Fibroblast of peridontal ligament (primary cell): ENCODE results near the gene ATP2A2.
A peak's percentile ranks its signal among the peaks of the same experiment; 100 is the strongest.
"Not testable (repeated sequence)": the region's sequence is repeated elsewhere in the genome, so short reads cannot be mapped to it uniquely, and the experiment has no call there.

Experiments used
- DNase-seq: peaks from one replicate; pipeline ENCODE4 v3.0.0-alpha.2; 2010; ENCODE audit errors: extremely low read depth

ATP2A2 gene

GRCh38 chr12:110301065-110301806 is 20.2 kb downstream of the ATP2A2 start:
- no peak for DNase-seq

- DNase-seq, result peak; percentile 55
These were observed 23.1 kb downstream of the ATP2A2 start for GRCh38 chr12:110304061-110304551.

GRCh38 chr12:110307372-110307771 is 26.3 kb downstream of the ATP2A2 start:
- DNase-seq, result no peak

- DNase-seq, result no peak
These were observed 29.7 kb downstream of the ATP2A2 start for GRCh38 chr12:110310763-110311162.

GRCh38 chr12:110311903-110312302 is 30.9 kb downstream of the ATP2A2 start:
- no peak for DNase-seq

- DNase-seq, result peak; percentile 59
These were observed 31.7 kb downstream of the ATP2A2 start for GRCh38 chr12:110312581-110313360.

- DNase-seq, result peak; percentile 68
These were observed 33.3 kb downstream of the ATP2A2 start for GRCh38 chr12:110314308-110314707.

- DNase-seq, result peak; percentile 94
These were observed 35.8 kb downstream of the ATP2A2 start for GRCh38 chr12:110316861-110317260.

GRCh38 chr12:110317911-110318310 is 36.9 kb downstream of the ATP2A2 start:
- DNase-seq, result peak; percentile 72

GRCh38 chr12:110320550-110320949 is 39.5 kb downstream of the ATP2A2 start:
- DNase-seq, result no peak

GRCh38 chr12:110329710-110330109 is 48.7 kb downstream of the ATP2A2 start:
- DNase-seq, result no peak

GRCh38 chr12:110330124-110330523 is 49.1 kb downstream of the ATP2A2 start:
- no peak for DNase-seq

- DNase-seq, result peak; percentile 55
These were observed 49.5 kb downstream of the ATP2A2 start for GRCh38 chr12:110330544-110330943.

GRCh38 chr12:110333201-110333600 is 52.2 kb downstream of the ATP2A2 start:
- no peak for DNase-seq

GRCh38 chr12:110335481-110336045 is 54.5 kb downstream of the ATP2A2 start:
- no peak for DNase-seq

- no peak for DNase-seq
These were observed 57.1 kb downstream of the ATP2A2 start for GRCh38 chr12:110337912-110338710.

- no peak for DNase-seq
These were observed 57.7 kb downstream of the ATP2A2 start for GRCh38 chr12:110338754-110339153.

GRCh38 chr12:110339184-110339952 is 58.3 kb downstream of the ATP2A2 start:
- DNase-seq, result no peak

GRCh38 chr12:110340261-110340660 is 59.2 kb downstream of the ATP2A2 start:
- DNase-seq, result not testable (repeated sequence)

- DNase-seq, result no peak
These were observed 59.7 kb downstream of the ATP2A2 start for GRCh38 chr12:110340706-110341105.

- no peak for DNase-seq
These were observed 61.1 kb downstream of the ATP2A2 start for GRCh38 chr12:110342157-110342556.
